ENCODE results near the gene CYP39A1. TPM values are rescaled to one million over a fixed set of nuclear protein-coding genes. Genes with fewer than 3 reads are reported as not detected.

The CYP39A1 gene
- total RNA-seq, 5 donors from 2014 or later (not counting 1 experiment from before 2014, with no cell fraction given) = not detected

DNA sequence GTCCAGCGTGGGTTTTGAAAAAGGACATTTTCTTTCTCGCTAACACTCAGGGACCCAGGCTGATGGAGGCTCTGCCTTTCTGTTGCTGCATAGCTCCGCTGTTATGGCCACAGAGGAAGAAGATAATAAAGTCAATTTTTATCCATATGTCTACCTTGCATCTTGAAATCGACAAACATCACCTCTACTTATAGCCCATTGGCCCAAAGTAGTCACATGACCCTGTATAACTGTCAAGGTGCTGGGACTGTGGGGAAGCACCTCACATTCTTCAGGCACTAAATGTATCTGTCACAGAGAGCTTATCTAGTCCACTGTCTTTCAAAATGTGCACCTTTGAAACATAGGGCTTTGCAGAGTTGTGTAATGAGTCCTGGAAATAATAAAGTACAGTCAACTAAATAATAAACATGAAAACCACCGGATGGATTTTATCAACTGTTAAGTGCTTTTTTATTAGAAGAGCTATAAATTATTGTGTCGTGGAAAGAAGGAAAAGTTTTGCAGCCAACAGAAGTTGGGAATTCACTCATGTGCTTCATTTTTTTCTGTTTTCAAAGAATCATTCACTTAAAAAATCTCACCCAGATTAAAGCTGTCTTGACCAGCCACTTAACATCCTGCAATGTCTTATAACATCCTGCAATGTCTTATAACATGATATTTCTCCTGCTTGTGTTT lies 113.7 kb downstream of the CYP39A1 start:
- no peak overlapping the region for H3K4me3 Mint-ChIP-seq
- no peaks in the 10 kb centered on the region for H3K36me3 Mint-ChIP-seq
- Histone ChIP-seq H3K27me3 (replicated peaks in 1 of 2; ENCODE audit: control insufficient read depth in 2 of 2, extremely low read depth in 1 of 2, insufficient read depth in 2 of 2, low read length in 1 of 2) (peaks cover 0 to 10% of the 10 kb centered on the region in 2 experiments), H3K9me3 (peaks cover under 1% of the 10 kb centered on the region), H3K27ac (ENCODE audit: low read length) (no peak overlapping the region), H3K4me1 (ENCODE audit: control insufficient read depth in 1 of 2, extremely low read depth in 1 of 2, insufficient read depth in 2 of 2, low read length in 2 of 2) (no peaks in the 10 kb centered on the region), H3K36me3 (ENCODE audit: control insufficient read depth in 2 of 2, extremely low read depth in 1 of 2, insufficient read depth in 1 of 2, low read length in 1 of 2) (no peaks in the 10 kb centered on the region), H3K4me3 (ENCODE audit: control insufficient read depth in 1 of 2, extremely low read depth in 1 of 2, low read length in 1 of 2) (no peak overlapping the region)
- ATAC-seq (replicated peaks in 1 of 4) (no peak), DNase-seq (no peak)
- no peak overlapping the region for H3K27ac Mint-ChIP-seq
- peaks cover 8 to 14% (median 8%) of the 10 kb centered on the region in 3 donors for H3K9me3 Mint-ChIP-seq
- CTCF ChIA-PET = no interaction called here
- 100% methylated on average over 1 of the region's 6 CpGs for WGBS (ENCODE audit: insufficient coverage)
- POLR2A ChIA-PET = no interaction called here
- no peaks in the 10 kb centered on the region for H3K4me1 Mint-ChIP-seq
- peaks cover 21 to 31% of the 10 kb centered on the region in 2 donors for H3K27me3 Mint-ChIP-seq

DNA sequence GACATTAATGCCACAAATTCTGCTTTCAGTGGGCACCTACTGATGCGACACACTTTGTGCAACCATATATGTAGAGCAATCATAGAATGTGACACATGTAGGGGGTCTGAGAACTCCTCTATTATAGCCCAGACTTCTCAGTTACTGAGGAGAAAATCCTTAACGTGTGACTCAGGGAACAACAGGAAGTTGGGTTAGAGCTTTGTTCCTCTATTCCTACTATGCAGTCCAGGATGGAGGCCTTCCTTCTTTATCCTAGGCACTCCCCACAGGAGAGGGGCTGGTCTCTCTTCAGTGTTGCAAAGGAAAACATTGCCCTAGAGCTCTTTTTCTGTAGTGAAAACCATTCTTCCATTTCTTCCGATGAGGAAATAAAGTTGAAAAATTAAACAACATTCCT lies 121.7 kb downstream of the CYP39A1 start:
- ChIA-PET POLR2A (no interaction called here), CTCF (no interaction called here)
- H3K27me3 ChIP-seq (replicated peaks in 1 of 2; ENCODE audit: control insufficient read depth in 2 of 2, extremely low read depth in 1 of 2, insufficient read depth in 2 of 2, low read length in 1 of 2) = no peaks in the 10 kb centered on the region
- peaks cover 0 to 4% (median 3%) of the 10 kb centered on the region in 3 donors for H3K9me3 Mint-ChIP-seq
- no peak overlapping the region for H3K27ac Mint-ChIP-seq
- H3K4me1 Mint-ChIP-seq = no peaks in the 10 kb centered on the region
- DNase-seq = no peak
- H3K4me3 Mint-ChIP-seq = no peak overlapping the region
- WGBS (ENCODE audit: insufficient coverage) = 0% methylated on average over 1 of the region's 3 CpGs
- H3K4me3 ChIP-seq (ENCODE audit: control insufficient read depth in 1 of 2, extremely low read depth in 1 of 2, low read length in 1 of 2) = no peak overlapping the region
- no peaks in the 10 kb centered on the region for H3K4me1 ChIP-seq (ENCODE audit: control insufficient read depth in 1 of 2, extremely low read depth in 1 of 2, insufficient read depth in 2 of 2, low read length in 2 of 2)
- H3K36me3 ChIP-seq (ENCODE audit: control insufficient read depth in 2 of 2, extremely low read depth in 1 of 2, insufficient read depth in 1 of 2, low read length in 1 of 2) = no peaks in the 10 kb centered on the region
- no peaks in the 10 kb centered on the region for H3K36me3 Mint-ChIP-seq
- no peaks in the 10 kb centered on the region for H3K9me3 ChIP-seq
- ATAC-seq (replicated peaks in 1 of 4) = no peak
- H3K27me3 Mint-ChIP-seq = peaks cover 24 to 26% of the 10 kb centered on the region in 2 donors
- H3K27ac ChIP-seq (ENCODE audit: low read length) = no peak overlapping the region

DNA sequence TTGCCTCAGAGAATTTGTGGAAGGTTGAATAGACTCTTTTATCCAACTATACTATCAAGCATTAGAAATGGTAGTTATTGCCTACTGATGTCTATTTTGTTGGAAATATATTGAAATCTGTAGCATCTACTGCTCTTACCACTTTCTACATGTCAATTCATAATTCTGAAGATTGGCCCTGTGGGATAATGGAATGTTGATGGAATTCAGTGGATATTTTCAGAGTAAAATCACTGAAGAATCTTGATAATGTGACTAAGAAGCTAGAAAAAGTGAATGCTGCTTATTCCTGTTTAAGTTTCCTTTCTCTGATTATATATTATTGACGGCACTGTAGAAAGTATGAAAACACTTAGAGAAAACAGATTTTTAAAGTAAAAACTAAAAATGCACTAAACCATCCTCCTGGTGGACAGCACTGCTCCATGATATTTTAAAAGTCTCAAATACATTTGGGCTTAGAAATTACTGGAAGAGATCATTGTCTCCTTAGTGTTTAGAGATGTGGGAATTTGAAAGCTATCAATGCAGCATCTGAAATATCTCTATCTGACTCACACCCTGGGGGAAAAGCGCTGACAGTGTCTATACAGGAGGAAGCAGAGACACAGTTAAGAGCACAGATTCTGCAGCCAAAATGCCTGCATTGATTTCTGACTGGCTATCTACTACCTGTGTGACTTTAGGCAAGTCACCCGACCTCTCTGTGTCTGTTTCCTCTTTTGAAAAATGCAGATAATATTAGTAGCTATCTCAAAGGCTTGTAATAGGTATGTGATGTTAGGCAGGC lies 123.5 kb downstream of the CYP39A1 start:
- no peaks in the 10 kb centered on the region for H3K27me3 ChIP-seq (replicated peaks in 1 of 2; ENCODE audit: control insufficient read depth in 2 of 2, extremely low read depth in 1 of 2, insufficient read depth in 2 of 2, low read length in 1 of 2)
- peaks cover 24 to 31% of the 10 kb centered on the region in 2 donors for H3K27me3 Mint-ChIP-seq
- H3K9me3 Mint-ChIP-seq = no peaks in the 10 kb centered on the region
- CTCF ChIA-PET = no interaction called here
- POLR2A ChIA-PET = no interaction called here
- no peak overlapping the region for H3K4me3 ChIP-seq (ENCODE audit: control insufficient read depth in 1 of 2, extremely low read depth in 1 of 2, low read length in 1 of 2)
- DNase-seq = no peak
- ATAC-seq (replicated peaks in 1 of 4) = no peak
- no peaks in the 10 kb centered on the region for H3K4me1 Mint-ChIP-seq
- no peak overlapping the region for H3K27ac Mint-ChIP-seq
- WGBS (ENCODE audit: insufficient coverage) = 70% methylated on average over 2 of the region's 3 CpGs
- no peaks in the 10 kb centered on the region for H3K9me3 ChIP-seq
- no peak overlapping the region for H3K4me3 Mint-ChIP-seq
- no peaks in the 10 kb centered on the region for H3K36me3 ChIP-seq (ENCODE audit: control insufficient read depth in 2 of 2, extremely low read depth in 1 of 2, insufficient read depth in 1 of 2, low read length in 1 of 2)
- no peak overlapping the region for H3K27ac ChIP-seq (ENCODE audit: low read length)
- no peaks in the 10 kb centered on the region for H3K4me1 ChIP-seq (ENCODE audit: control insufficient read depth in 1 of 2, extremely low read depth in 1 of 2, insufficient read depth in 2 of 2, low read length in 2 of 2)
- H3K36me3 Mint-ChIP-seq = no peaks in the 10 kb centered on the region

DNA sequence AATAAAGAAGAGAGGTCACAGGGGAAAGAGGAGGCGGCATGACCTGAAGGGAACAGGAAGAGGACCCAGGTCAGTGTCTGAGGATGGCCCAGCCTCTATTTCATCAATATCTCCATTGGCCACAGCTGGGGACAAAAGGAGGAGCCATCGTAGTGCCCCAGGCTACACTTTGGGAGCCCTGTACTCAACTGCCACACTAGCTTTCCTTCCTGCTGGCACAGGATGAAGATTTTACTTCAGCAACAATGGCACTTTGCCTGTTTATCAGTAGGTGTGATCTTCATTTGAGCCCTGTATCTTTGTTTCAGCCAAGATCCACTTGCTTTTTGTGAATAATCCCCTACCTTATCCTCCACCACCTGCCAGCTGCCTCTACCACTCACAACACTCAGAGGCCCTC lies 126.0 kb downstream of the CYP39A1 start:
- ChIA-PET CTCF (no interaction called here), POLR2A (no interaction called here)
- no peaks in the 10 kb centered on the region for H3K9me3 Mint-ChIP-seq
- no CpG with 5 or more reads among the region's 2 CpGs for WGBS (ENCODE audit: insufficient coverage)
- Histone ChIP-seq H3K27ac (ENCODE audit: low read length) (no peak overlapping the region), H3K4me1 (ENCODE audit: control insufficient read depth in 1 of 2, extremely low read depth in 1 of 2, insufficient read depth in 2 of 2, low read length in 2 of 2) (no peaks in the 10 kb centered on the region), H3K9me3 (no peaks in the 10 kb centered on the region), H3K36me3 (ENCODE audit: control insufficient read depth in 2 of 2, extremely low read depth in 1 of 2, insufficient read depth in 1 of 2, low read length in 1 of 2) (no peaks in the 10 kb centered on the region), H3K27me3 (replicated peaks in 1 of 2; ENCODE audit: control insufficient read depth in 2 of 2, extremely low read depth in 1 of 2, insufficient read depth in 2 of 2, low read length in 1 of 2) (no peaks in the 10 kb centered on the region), H3K4me3 (ENCODE audit: control insufficient read depth in 1 of 2, extremely low read depth in 1 of 2, low read length in 1 of 2) (no peak overlapping the region)
- no peaks in the 10 kb centered on the region for H3K36me3 Mint-ChIP-seq
- peaks cover 24 to 31% of the 10 kb centered on the region in 2 donors for H3K27me3 Mint-ChIP-seq
- no peaks in the 10 kb centered on the region for H3K4me1 Mint-ChIP-seq
- H3K27ac Mint-ChIP-seq = no peak overlapping the region
- ATAC-seq (replicated peaks in 1 of 4) (no peak), DNase-seq (no peak)
- no peak overlapping the region for H3K4me3 Mint-ChIP-seq

DNA sequence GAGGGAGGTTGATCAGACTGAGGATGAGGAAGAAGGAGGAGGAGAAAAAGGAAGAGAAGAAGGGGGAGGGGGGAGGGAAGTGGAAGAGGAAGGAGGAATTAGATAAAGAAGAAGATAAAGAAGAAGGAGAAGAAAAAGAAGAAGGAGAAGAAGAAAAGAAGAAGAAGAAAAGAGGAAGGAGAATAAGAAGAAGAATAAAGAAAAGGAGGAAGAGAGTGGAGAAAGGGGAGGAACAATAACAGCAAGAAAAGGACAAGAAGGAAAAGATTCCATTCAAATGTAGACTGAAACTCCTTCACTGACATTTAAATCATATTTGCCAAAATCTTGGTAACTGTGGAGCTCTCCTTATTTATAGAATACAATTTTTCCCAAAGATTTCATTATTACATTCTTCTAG lies 127.0 kb downstream of the CYP39A1 start:
- Mint-ChIP-seq H3K4me1 (no peaks in the 10 kb centered on the region), H3K27me3 (peaks cover 21 to 39% of the 10 kb centered on the region in 2 donors), H3K9me3 (no peaks in the 10 kb centered on the region), H3K4me3 (no peak overlapping the region), H3K36me3 (no peaks in the 10 kb centered on the region), H3K27ac (no peak overlapping the region)
- no peaks in the 10 kb centered on the region for H3K36me3 ChIP-seq (ENCODE audit: control insufficient read depth in 2 of 2, extremely low read depth in 1 of 2, insufficient read depth in 1 of 2, low read length in 1 of 2)
- ChIA-PET POLR2A (no interaction called here), CTCF (no interaction called here)
- no peaks in the 10 kb centered on the region for H3K9me3 ChIP-seq
- H3K27me3 ChIP-seq (replicated peaks in 1 of 2; ENCODE audit: control insufficient read depth in 2 of 2, extremely low read depth in 1 of 2, insufficient read depth in 2 of 2, low read length in 1 of 2) = no peaks in the 10 kb centered on the region
- no peaks in the 10 kb centered on the region for H3K4me1 ChIP-seq (ENCODE audit: control insufficient read depth in 1 of 2, extremely low read depth in 1 of 2, insufficient read depth in 2 of 2, low read length in 2 of 2)
- no peak for ATAC-seq (replicated peaks in 1 of 4)
- DNase-seq = no peak
- H3K4me3 ChIP-seq (ENCODE audit: control insufficient read depth in 1 of 2, extremely low read depth in 1 of 2, low read length in 1 of 2) = no peak overlapping the region
- H3K27ac ChIP-seq (ENCODE audit: low read length) = no peak overlapping the region

DNA sequence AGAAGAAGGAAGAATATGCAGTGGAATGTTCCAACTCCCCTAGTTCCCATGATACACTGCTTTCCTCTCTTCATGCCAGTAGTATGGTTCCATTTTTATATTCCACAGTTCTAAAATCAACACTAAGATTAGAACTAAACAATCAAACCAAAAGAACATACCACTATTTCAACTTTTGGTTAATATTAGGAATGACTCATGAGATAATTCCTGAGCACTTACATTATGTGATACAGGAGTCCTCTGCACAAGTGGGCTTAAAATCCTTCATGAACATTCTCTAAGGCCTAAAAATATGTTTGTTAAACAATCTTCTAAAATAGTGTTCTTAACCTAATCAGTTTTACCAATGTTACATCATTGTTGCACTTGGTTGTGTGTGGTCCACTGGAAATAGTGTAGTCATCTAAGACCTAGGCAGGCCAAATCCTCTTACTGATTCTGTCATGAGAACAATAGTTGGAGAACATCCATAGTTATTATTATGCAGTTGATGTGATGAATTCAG lies 131.1 kb downstream of the CYP39A1 start:
- H3K9me3 ChIP-seq = no peaks in the 10 kb centered on the region
- H3K4me1 Mint-ChIP-seq = no peaks in the 10 kb centered on the region
- H3K27ac ChIP-seq (ENCODE audit: low read length) = no peak overlapping the region
- no peaks in the 10 kb centered on the region for H3K27me3 ChIP-seq (replicated peaks in 1 of 2; ENCODE audit: control insufficient read depth in 2 of 2, extremely low read depth in 1 of 2, insufficient read depth in 2 of 2, low read length in 1 of 2)
- H3K9me3 Mint-ChIP-seq = no peaks in the 10 kb centered on the region
- ChIA-PET POLR2A (no interaction called here), CTCF (no interaction called here)
- no peak overlapping the region for H3K4me3 Mint-ChIP-seq
- no peak for DNase-seq
- no peak overlapping the region for H3K27ac Mint-ChIP-seq
- no peaks in the 10 kb centered on the region for H3K36me3 ChIP-seq (ENCODE audit: control insufficient read depth in 2 of 2, extremely low read depth in 1 of 2, insufficient read depth in 1 of 2, low read length in 1 of 2)
- no peaks in the 10 kb centered on the region for H3K4me1 ChIP-seq (ENCODE audit: control insufficient read depth in 1 of 2, extremely low read depth in 1 of 2, insufficient read depth in 2 of 2, low read length in 2 of 2)
- H3K36me3 Mint-ChIP-seq = no peaks in the 10 kb centered on the region
- no peak for ATAC-seq (replicated peaks in 1 of 4)
- no peak overlapping the region for H3K4me3 ChIP-seq (ENCODE audit: control insufficient read depth in 1 of 2, extremely low read depth in 1 of 2, low read length in 1 of 2)
- peaks cover 7 to 37% of the 10 kb centered on the region in 2 donors for H3K27me3 Mint-ChIP-seq

Measured in T-cell (primary cell).